Astrocyte (in vitro differentiated cells and primary cell): ENCODE results near the gene VCL.

ENCODE experiments used
- CTCF ChIP-seq: IDR thresholded peaks from 2 replicates; pipeline ENCODE4 v1.5.1; 2011; ENCODE audit warnings: low read depth, mild to moderate bottlenecking, inconsistent platforms, low read length, moderate library complexity; ENCODE audit not compliant: insufficient read depth
- EZH2 ChIP-seq: IDR thresholded peaks from 2 replicates; pipeline ENCODE4 v1.6.1; 2012; ENCODE audit warnings: mild to moderate bottlenecking, low read length, inconsistent platforms; ENCODE audit not compliant: insufficient read depth

- TF ChIP-seq CTCF (no peak), EZH2 (no peak)
Measured at GRCh38 chr10:73967544-73967943, 30.4 kb upstream of the VCL start.
